Keratinocyte (primary cell): ENCODE data around the gene CAMKK2.

Experiments
- EZH2 ChIP-seq: IDR thresholded peaks from one replicate; pipeline ENCODE4 v1.6.1; 2012; ENCODE audit warnings: inconsistent platforms, mild to moderate bottlenecking, low read length, moderate library complexity
- TF ChIP-seq, protein P1 (sequence below), 3 experiments: IDR thresholded peaks in 1 of 3; conservative IDR thresholded peaks in 1 of 3; optimal IDR thresholded peaks in 1 of 3; 2 replicates in 2 of 3; 3 replicates in 1 of 3; pipeline versions ENCODE3 to v1.5.1; 2011; ENCODE audit warnings: low read length in 3 of 3, mild to moderate bottlenecking in 3 of 3, moderate library complexity in 2 of 3, control low read depth in 1 of 3, inconsistent platforms in 1 of 3; ENCODE audit not compliant: insufficient read depth in 2 of 3; ENCODE audit errors: extremely low read depth in 1 of 3

GRCh38 chr12:121198949-121199348 is 97.6 kb downstream of the CAMKK2 start:
- TF ChIP-seq, protein P1, sequence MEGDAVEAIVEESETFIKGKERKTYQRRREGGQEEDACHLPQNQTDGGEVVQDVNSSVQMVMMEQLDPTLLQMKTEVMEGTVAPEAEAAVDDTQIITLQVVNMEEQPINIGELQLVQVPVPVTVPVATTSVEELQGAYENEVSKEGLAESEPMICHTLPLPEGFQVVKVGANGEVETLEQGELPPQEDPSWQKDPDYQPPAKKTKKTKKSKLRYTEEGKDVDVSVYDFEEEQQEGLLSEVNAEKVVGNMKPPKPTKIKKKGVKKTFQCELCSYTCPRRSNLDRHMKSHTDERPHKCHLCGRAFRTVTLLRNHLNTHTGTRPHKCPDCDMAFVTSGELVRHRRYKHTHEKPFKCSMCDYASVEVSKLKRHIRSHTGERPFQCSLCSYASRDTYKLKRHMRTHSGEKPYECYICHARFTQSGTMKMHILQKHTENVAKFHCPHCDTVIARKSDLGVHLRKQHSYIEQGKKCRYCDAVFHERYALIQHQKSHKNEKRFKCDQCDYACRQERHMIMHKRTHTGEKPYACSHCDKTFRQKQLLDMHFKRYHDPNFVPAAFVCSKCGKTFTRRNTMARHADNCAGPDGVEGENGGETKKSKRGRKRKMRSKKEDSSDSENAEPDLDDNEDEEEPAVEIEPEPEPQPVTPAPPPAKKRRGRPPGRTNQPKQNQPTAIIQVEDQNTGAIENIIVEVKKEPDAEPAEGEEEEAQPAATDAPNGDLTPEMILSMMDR (optimal IDR thresholded peaks at IDR 0.05 in 1 of 3, IDR thresholded peaks at IDR 0.05 in 1 of 3, conservative IDR thresholded peaks at IDR 0.05 in 1 of 3; ENCODE audit: extremely low read depth in 1 of 3, insufficient read depth in 2 of 3, low read length in 3 of 3): no peak
- no peak for TF ChIP-seq EZH2
